Measurements from ENCODE around the gene SLC16A3. TPM values are rescaled to one million over a fixed set of nuclear protein-coding genes. Genes with fewer than 3 reads are reported as not detected.

SLC16A3 gene
- total and polyA plus RNA-seq, 9 of the 15 experiments (the other 6 are each of a cell fraction or from before 2014, with no cell fraction given), result 0.11 to 5.4 (median 1.2) TPM; not detected in 2

GRCh38 chr17:82227629-82228277 lies 1.1 kb upstream of the SLC16A3 start:
- no peak for FAIRE-seq
- Histone ChIP-seq H3K4me2 (ENCODE audit: insufficient read depth, low read length) (no peak overlapping the region), H3K9me1 (ENCODE audit: control insufficient read depth, insufficient read depth, low read length) (no peaks in the 10 kb centered on the region), H3K9me3 (replicated peaks; ENCODE audit: control insufficient read depth, insufficient read depth, low read depth, low read length) (no peaks in the 10 kb centered on the region), H3K36me3 (ENCODE audit: control insufficient read depth, insufficient read depth, low read length) (no peaks in the 10 kb centered on the region), H3K79me2 (ENCODE audit: control insufficient read depth, insufficient read depth, low read length) (no peaks in the 10 kb centered on the region; the same call in 2 of the 3 replicates), H3K4me1 (replicated peaks in 1 of 2; ENCODE audit: control insufficient read depth in 2 of 2, insufficient read depth in 2 of 2, low read length in 2 of 2) (peaks cover 17 to 75% of the 10 kb centered on the region in 2 experiments), H3K9ac (ENCODE audit: insufficient read depth in 1 of 2, low read depth in 2 of 2, low read length in 2 of 2) (peak overlapping the region in 1 of 2 experiments; percentile 61; a peak in 1 of 4 replicates), H3K27me3 (ENCODE audit: control insufficient read depth in 2 of 2, insufficient read depth in 2 of 2, low read length in 2 of 2) (no peaks in the 10 kb centered on the region), H3K4me3 (no peak overlapping the region), H3K27ac (ENCODE audit: extremely low read depth, low read depth, low read length) (peak overlapping the region; percentile 30; the same call in 1 of the 3 replicates), H4K20me1 (replicated peaks; ENCODE audit: control insufficient read depth, insufficient read depth, low read length) (no peaks in the 10 kb centered on the region), H2AFZ (ENCODE audit: low read depth, low read length) (no peak overlapping the region)
- no peak for ATAC-seq
- intact Hi-C loops (cut with micrococcal nuclease) (no loop called here), in situ Hi-C loops (cut with MboI) (no loop called here)
- TF ChIP-seq PKNOX1 (IDR thresholded peaks at IDR 0.05), result peak; percentile 73; the same call in 1 of the 2 replicates
- 0 out of 2 replicates have a peak, but pooled peaks have one; percentile 69 for TF ChIP-seq GATAD2A (IDR thresholded peaks at IDR 0.05)
- peak; percentile 98 for TF ChIP-seq MCM2 (IDR thresholded peaks at IDR 0.05; ENCODE audit: low read depth)
- no peak for TF ChIP-seq NELFE (IDR thresholded peaks at IDR 0.05; ENCODE audit: insufficient read depth, insufficient read length)
- ChIA-PET CTCF (ENCODE audit: low intra/inter-chr PET ratio) (no interaction called here), POLR2A (no interaction called here)
- BruUV-seq (replicated peaks), result no TSS peak
- WGBS (ENCODE audit: insufficient coverage, low coverage, missing lambda C conversion rate), result 72% methylated on average over 14 of the region's 18 CpGs
- DNase-seq (ENCODE audit: extremely low read depth in 1 of 4, low spot score in 3 of 4), result no peak
